ENCODE results near the gene ZNF117. TPM values are rescaled to one million over a fixed set of nuclear protein-coding genes. Genes with fewer than 3 reads are reported as not detected.

ZNF117 gene
- total RNA-seq, 3 donors from 2014 or later, result 3.8 to 7.0 (median 6.3) TPM

DNA sequence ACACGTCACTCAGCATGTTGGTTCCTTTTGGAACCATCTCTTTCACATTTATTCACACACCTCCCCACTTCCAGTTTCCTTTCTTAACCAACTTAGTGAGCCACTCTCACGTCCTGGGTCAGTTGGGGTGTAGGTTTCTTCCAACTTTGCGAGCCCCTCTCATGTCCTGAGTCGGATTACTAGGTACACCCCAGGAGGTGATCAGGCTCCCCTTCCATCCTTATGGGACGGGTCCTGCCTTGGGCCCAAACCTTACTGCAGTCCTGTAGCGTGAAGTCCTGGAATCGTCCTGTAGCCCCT lies 8.0 kb upstream of the ZNF117 start:
- Histone ChIP-seq H3K4me1 (ENCODE audit: low read depth) (no peaks in the 10 kb centered on the region), H3K9me3 (peaks cover 55% of the 10 kb centered on the region), H3K4me3 (no peak overlapping the region), H3K36me3 (ENCODE audit: low read depth) (no peaks in the 10 kb centered on the region)
- intact Hi-C loops (cut with DNase I, micrococcal nuclease), result no loop called here
- TF ChIP-seq, protein P1, sequence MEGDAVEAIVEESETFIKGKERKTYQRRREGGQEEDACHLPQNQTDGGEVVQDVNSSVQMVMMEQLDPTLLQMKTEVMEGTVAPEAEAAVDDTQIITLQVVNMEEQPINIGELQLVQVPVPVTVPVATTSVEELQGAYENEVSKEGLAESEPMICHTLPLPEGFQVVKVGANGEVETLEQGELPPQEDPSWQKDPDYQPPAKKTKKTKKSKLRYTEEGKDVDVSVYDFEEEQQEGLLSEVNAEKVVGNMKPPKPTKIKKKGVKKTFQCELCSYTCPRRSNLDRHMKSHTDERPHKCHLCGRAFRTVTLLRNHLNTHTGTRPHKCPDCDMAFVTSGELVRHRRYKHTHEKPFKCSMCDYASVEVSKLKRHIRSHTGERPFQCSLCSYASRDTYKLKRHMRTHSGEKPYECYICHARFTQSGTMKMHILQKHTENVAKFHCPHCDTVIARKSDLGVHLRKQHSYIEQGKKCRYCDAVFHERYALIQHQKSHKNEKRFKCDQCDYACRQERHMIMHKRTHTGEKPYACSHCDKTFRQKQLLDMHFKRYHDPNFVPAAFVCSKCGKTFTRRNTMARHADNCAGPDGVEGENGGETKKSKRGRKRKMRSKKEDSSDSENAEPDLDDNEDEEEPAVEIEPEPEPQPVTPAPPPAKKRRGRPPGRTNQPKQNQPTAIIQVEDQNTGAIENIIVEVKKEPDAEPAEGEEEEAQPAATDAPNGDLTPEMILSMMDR (IDR thresholded peaks at IDR 0.05), result no peak
- DNase-seq, result no peak
- ATAC-seq, result no peak

DNA sequence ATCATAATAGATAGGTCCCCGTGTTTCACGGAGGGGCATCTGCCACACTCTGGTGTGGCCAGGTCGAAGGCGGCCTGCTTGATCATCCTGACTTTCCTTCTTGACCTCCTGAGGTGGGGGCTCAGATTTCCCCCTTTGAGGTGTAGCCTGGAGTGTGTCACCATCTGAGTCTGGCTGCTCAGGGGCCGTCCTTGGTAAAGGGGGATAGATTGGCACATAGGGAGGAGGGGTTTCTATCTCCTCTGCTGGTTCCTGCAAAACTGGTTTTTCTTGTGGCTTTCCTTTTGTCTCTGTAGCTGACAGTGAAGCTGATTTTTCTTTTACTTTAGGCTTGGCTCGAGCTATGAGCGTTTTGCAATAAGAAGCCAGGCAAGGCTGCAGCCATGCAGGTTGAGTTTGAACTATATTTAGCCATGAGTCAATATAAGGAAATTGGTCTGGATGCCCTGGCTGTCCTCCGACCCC lies 7.1 kb upstream of the ZNF117 start:
- Histone ChIP-seq H3K4me3 (no peak overlapping the region), H3K9me3 (peaks cover 63% of the 10 kb centered on the region), H3K36me3 (ENCODE audit: low read depth) (no peaks in the 10 kb centered on the region), H3K4me1 (ENCODE audit: low read depth) (no peaks in the 10 kb centered on the region)
- intact Hi-C loops (cut with DNase I, micrococcal nuclease), result no loop called here
- no peak for ATAC-seq
- no peak for DNase-seq
- TF ChIP-seq, protein P1 (IDR thresholded peaks at IDR 0.05), result no peak

DNA sequence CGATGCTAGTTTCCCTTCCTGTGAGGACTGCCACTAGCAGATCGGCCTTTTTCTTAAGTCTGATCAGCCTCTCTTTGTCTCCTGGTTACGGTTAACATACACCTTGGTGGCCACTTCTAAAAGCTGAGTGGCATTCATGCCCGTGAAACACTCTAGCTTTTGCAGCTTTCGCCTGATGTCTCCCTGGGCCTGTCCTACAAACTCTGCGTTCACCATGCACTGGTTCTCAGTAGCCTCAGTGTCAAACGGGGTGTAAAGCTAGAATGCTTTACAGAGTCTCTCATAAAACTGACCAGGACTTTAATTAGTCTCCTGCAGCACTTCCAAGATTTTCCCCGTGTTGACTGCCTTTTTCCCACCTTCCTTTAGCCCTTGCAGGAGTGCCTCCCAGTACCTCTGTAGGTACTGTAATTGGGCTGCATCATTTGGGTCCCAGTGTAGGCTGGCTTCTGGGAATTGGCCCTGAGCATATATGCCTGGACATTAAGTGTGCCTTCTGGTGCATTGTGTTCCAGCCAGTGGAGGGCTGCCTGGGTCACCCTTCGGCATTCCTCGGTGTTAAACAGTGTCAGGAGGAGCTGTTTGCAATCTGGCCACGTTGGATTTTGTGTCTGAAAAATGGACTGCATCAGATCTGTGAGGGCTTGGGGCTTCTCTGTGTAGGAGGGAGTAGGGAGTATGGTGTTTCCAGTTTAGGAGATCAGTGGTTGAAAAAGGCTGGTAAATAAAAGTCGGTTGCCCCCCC lies 6.5 kb upstream of the ZNF117 start:
- DNase-seq (no peak), ATAC-seq (no peak)
- no peaks in the 10 kb centered on the region for H3K36me3 ChIP-seq (ENCODE audit: low read depth)
- TF ChIP-seq, protein P1 (IDR thresholded peaks at IDR 0.05), result no peak
- peaks cover 69% of the 10 kb centered on the region for H3K9me3 ChIP-seq
- intact Hi-C loops (cut with DNase I, micrococcal nuclease), result no loop called here
- H3K4me3 ChIP-seq, result no peak overlapping the region
- H3K4me1 ChIP-seq (ENCODE audit: low read depth), result no peaks in the 10 kb centered on the region

DNA sequence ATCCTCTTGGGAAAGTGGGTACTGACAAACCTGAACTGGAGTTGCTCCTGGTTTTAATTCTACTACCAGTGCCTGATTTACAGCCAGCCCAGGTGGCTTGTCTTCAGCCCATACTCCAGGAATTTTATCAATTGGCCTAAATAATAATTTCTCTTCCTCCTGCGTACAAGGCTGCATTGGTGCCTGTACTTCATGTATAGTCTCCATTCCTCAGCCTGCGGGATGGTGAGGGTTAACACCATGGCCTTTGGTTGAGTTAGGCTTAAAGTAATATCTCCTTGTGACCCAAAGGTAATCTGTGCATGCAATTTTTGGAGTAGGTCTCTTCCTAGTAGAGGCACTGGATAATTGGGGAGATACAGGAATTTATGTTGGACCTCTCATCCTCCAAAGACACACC lies 5.5 kb upstream of the ZNF117 start:
- H3K4me3 ChIP-seq, result no peak overlapping the region
- no peaks in the 10 kb centered on the region for H3K4me1 ChIP-seq (ENCODE audit: low read depth)
- intact Hi-C loops (cut with DNase I, micrococcal nuclease), result no loop called here
- no peaks in the 10 kb centered on the region for H3K36me3 ChIP-seq (ENCODE audit: low read depth)
- no peak for ATAC-seq
- TF ChIP-seq, protein P1 (IDR thresholded peaks at IDR 0.05), result no peak
- DNase-seq, result no peak
- peaks cover 77% of the 10 kb centered on the region for H3K9me3 ChIP-seq

DNA sequence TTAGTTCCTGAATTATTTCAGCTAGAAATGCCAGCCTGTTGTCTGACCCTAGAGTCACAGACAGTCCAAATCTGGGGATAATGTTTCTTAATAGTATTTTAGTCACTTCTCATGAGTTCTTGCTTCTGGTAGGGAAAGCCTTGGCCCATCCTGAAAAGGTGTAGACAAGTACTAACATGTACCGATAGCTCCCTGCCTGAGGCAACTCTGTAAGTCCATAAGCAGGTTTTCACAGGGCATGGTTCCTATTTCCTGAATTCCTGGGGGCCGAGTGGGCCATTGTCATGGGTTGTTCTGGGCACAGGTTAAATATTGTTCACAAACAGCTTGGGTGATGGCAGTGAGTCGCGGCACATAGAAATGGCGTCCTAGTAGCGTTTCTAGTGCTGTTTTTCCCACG lies 3.1 kb upstream of the ZNF117 start:
- H3K4me3 ChIP-seq, result no peak overlapping the region
- no peaks in the 10 kb centered on the region for H3K36me3 ChIP-seq (ENCODE audit: low read depth)
- intact Hi-C loops (cut with DNase I, micrococcal nuclease), result no loop called here
- H3K9me3 ChIP-seq, result peaks cover 82% of the 10 kb centered on the region
- DNase-seq, result no peak
- TF ChIP-seq, protein P1 (IDR thresholded peaks at IDR 0.05), result no peak
- H3K4me1 ChIP-seq (ENCODE audit: low read depth), result no peaks in the 10 kb centered on the region
- ATAC-seq, result no peak

DNA sequence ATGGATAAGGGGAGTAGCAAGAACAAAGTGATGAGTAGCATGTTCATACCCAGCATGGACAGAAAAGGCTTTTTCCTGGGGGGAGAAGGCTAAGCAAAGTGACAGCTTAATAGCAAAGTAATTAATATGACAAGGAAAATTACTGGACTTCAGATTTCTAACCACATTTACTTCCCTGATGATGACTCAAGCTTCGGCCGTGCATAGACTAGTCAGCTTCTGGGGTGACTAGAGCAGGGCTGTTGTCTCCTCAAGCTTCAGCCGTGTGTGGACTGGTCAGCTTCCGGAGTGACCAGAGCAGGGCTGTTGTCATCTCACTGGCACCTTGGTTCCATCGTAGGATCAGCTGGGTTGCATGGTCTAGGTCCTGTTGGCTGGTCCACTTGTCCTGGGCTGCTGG lies 2.1 kb upstream of the ZNF117 start:
- TF ChIP-seq, protein P1 (IDR thresholded peaks at IDR 0.05), result no peak
- intact Hi-C loops (cut with DNase I, micrococcal nuclease), result no loop called here
- Histone ChIP-seq H3K4me1 (ENCODE audit: low read depth) (no peaks in the 10 kb centered on the region), H3K9me3 (peaks cover 81% of the 10 kb centered on the region), H3K4me3 (no peak overlapping the region), H3K36me3 (ENCODE audit: low read depth) (no peaks in the 10 kb centered on the region)
- DNase-seq (no peak), ATAC-seq (no peak)

All from mucosa of descending colon (tissue), 3 donors.